ENCODE measurements around the gene ABCD3. TPM values are rescaled to one million over a fixed set of nuclear protein-coding genes. Genes with fewer than 3 reads are reported as not detected.
A peak's percentile ranks its signal among the peaks of the same experiment; 100 is the strongest.

ABCD3 gene
- total and polyA plus RNA-seq, 2 of the 4 experiments (the other 2 are of a cell fraction), result 13.6 to 32.6 TPM

DNA sequence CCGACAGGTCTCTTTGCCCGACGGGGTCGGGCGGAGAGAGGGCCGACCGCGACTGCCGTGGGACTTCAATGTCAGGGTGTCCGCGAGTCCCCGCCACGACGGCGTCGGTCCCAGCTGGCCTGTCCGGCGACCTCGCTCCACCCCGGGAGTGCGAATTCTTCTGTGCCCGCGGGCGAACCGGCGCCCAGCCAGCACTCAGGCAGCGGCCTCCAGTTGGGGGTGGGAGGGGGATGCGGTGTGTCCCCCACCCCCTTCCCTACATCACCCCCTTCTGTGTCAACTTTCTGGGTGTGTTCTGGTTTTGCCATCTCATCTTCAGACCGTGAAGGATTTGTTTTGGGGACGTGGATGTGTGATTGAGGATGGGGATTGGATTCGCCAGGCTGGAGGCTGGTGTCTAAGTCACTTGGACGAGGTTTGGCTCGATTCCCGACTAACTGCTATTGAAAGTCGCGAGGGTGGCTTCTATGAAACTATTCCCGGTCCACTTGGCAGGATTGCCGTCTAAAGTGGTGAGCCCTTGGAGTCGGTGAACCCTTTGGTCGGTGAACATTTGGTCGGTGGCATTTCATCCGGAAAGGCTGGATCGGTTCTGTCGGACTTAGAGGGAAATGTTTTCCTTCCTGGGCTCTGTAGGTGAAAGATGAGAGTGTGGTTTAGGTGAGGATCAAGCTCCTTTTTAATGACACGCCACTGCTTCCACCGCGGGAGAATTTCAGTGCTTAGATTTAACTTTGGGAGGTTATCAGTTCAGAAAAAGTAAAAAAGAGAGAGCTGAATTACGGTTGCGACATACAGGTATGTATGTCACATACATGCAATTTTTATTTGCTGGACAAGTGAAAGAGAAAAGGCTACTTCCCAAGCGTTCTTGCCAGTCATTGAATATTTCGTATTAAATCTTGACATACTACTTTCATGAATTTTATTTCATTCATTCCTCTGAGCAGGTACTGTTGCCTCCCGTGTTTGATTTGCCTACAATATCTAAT, 771 bp downstream of the ABCD3 start:
- Histone ChIP-seq H3K9me1 (ENCODE audit: insufficient read depth, low read length) (peaks cover 4% of the 10 kb centered on the region; the same call in 1 of the 2 replicates), H3K27me3 (ENCODE audit: control insufficient read depth, insufficient read depth, low read length) (no peaks in the 10 kb centered on the region), H2BK5ac (ENCODE audit: low read depth, low read length, poor library complexity, severe bottlenecking) (peak overlapping the region; percentile 78), H3K36me3 (ENCODE audit: control insufficient read depth, insufficient read depth, low read length) (no peaks in the 10 kb centered on the region), H3K23ac (ENCODE audit: low read depth, low read length) (peak overlapping the region; percentile 61), H3K4ac (ENCODE audit: low read depth, low read length) (peak overlapping the region; percentile 71), H4K91ac (ENCODE audit: insufficient read depth, low read depth, low read length) (no peak overlapping the region), H2BK15ac (ENCODE audit: low read depth, low read length) (no peak overlapping the region), H3K4me1 (ENCODE audit: control insufficient read depth, insufficient read depth, low read length) (peaks cover 8% of the 10 kb centered on the region), H2BK20ac (ENCODE audit: low read depth, low read length) (no peak overlapping the region), H3K56ac (ENCODE audit: extremely low read depth, insufficient read depth, low read length) (peak overlapping the region; percentile 58; the same call in 1 of the 2 replicates), H3K4me3 (ENCODE audit: insufficient read depth, low read depth, low read length) (peak overlapping the region; percentile 82), H3K9ac (ENCODE audit: low read depth, low read length) (peak overlapping the region; percentile 83), H3K14ac (replicated peaks; ENCODE audit: low read depth, low read length) (peak overlapping the region; percentile 8), H3K18ac (ENCODE audit: low read depth, low read length) (peak overlapping the region; percentile 42), H2AFZ (replicated peaks; ENCODE audit: low read length, poor library complexity) (peak overlapping the region; percentile 96), H2BK120ac (ENCODE audit: low read depth, low read length) (0 out of 2 replicates have a peak overlapping the region, but pooled peaks have one; percentile 2), H2AK5ac (ENCODE audit: low read depth, low read length) (0 out of 2 replicates have a peak overlapping the region, but pooled peaks have one; percentile 7), H3K27ac (ENCODE audit: insufficient read depth, low read length) (peak overlapping the region; percentile 88), H3K9me3 (ENCODE audit: control insufficient read depth, insufficient read depth, low read length) (no peaks in the 10 kb centered on the region), H3K79me1 (ENCODE audit: low read depth in 1 of 2, low read length in 2 of 2) (peaks cover 21 to 46% of the 10 kb centered on the region in 2 experiments), H4K5ac (ENCODE audit: low read depth, low read length) (peak overlapping the region; percentile 8; the same call in 1 of the 2 replicates), H3K4me2 (ENCODE audit: low read depth, low read length) (peak overlapping the region; percentile 86), H2AK9ac (replicated peaks; ENCODE audit: low read depth, low read length, poor library complexity) (peak overlapping the region; percentile 79), H4K20me1 (ENCODE audit: insufficient read depth, low read length) (peaks cover 39% of the 10 kb centered on the region; the same call in 1 of the 2 replicates), H4K8ac (ENCODE audit: low read depth in 2 of 2, low read length in 2 of 2) (peak overlapping the region; percentile 38 to 47; a peak in 2 of 4 replicates)
- dilution Hi-C loops (cut with HindIII; ENCODE audit: low sequenced_read_pairs, unreplicated experiment), result no loop called here
- CTCF ChIA-PET, result interaction anchor here (1.1 kb wide), 1 partner anchor 245 kb away, joined by 3 read pairs; no protein-coding TSS in a partner anchor
- ATAC-seq (ENCODE audit: low read depth) (peak; percentile 5; the same call in 1 of the 2 replicates), DNase-seq (peak; percentile 24)
- BruUV-seq (replicated peaks), result no TSS peak
- in situ Hi-C loops (cut with MboI; ENCODE audit: low sequenced_read_pairs), result no loop called here
- POLR2A ChIA-PET (ENCODE audit: unreplicated experiment), result no interaction called here
- 3% methylated on average over 20 of the region's 52 CpGs; no CpG with 5 or more reads in 1 of the 2 experiments for WGBS, 2 experiments (ENCODE audit: extremely low coverage in 2 of 2, insufficient read length in 1 of 2)
- intact Hi-C loops (cut with micrococcal nuclease), result loop anchor here (1.0 kb wide), 1 partner anchor 83 kb away; no protein-coding TSS in a partner anchor
- TF ChIP-seq, protein P1, sequence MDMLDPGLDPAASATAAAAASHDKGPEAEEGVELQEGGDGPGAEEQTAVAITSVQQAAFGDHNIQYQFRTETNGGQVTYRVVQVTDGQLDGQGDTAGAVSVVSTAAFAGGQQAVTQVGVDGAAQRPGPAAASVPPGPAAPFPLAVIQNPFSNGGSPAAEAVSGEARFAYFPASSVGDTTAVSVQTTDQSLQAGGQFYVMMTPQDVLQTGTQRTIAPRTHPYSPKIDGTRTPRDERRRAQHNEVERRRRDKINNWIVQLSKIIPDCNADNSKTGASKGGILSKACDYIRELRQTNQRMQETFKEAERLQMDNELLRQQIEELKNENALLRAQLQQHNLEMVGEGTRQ (IDR thresholded peaks at IDR 0.05; ENCODE audit: low read depth, low read length), result no peak
- TF ChIP-seq RCOR1 (IDR thresholded peaks at IDR 0.05; ENCODE audit: insufficient replicate concordance, low read length) (no peak), CEBPB (IDR thresholded peaks at IDR 0.05; ENCODE audit: low read depth, low read length) (peak; percentile 87)
